ENCODE data around the gene NUDT9.
A peak's percentile ranks its signal among the peaks of the same experiment; 100 is the strongest.
"Not testable (repeated sequence)": the region's sequence is repeated elsewhere in the genome, so short reads cannot be mapped to it uniquely, and the experiment has no call there.

The NUDT9 gene, protein sequence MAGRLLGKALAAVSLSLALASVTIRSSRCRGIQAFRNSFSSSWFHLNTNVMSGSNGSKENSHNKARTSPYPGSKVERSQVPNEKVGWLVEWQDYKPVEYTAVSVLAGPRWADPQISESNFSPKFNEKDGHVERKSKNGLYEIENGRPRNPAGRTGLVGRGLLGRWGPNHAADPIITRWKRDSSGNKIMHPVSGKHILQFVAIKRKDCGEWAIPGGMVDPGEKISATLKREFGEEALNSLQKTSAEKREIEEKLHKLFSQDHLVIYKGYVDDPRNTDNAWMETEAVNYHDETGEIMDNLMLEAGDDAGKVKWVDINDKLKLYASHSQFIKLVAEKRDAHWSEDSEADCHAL

GRCh38 chr4:87422104-87423052, at the start of gene NUDT9:
Gene NUDT9, plus strand, starts transcription at chr4:87422573. Its CDS starts 333 bp downstream, at chr4:87422906.
- peak; percentile 37 for DNase-seq

GRCh38 chr4:87375719-87376291, 46.6 kb upstream of the NUDT9 start:
- DNase-seq: no peak

DNA sequence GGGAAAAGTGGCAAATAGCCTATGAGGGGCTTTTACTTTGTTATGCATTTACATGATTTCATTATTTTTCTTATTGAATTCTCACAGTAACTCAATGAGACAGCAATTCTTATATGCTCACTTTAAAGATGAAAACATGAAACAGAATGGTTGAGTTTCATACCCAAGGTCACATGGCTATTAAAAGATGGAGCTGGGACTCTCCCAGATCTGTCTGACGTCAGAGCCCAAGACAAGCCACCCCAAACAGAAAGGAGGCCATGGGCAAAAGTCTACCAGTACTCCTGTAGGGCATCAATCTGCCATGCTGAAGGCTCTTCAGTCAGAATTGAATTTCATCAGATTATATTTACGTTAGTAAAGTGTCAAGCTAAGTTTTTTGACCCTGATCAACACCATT, 44.6 kb upstream of the NUDT9 start:
- DNase-seq: no peak

DNA sequence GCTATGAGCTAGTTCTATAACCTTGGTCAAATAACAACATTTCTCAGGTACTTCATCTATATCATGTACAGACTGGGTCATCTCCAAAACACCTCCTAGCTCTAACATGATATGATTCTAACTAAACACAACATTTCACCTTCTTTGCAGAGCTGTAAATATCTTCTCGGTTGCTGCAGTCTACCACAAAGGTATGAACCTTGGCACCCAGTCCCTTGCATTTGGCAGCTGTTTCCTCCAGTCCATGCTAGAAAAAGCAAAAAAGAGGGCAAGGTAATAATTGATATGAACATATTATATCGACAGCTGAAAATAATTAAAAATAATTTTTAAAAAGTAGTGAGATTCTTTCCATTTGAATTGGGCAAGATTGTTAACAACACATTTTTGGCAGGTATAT, 40.3 kb upstream of the NUDT9 start:
- DNase-seq: no peak

DNA sequence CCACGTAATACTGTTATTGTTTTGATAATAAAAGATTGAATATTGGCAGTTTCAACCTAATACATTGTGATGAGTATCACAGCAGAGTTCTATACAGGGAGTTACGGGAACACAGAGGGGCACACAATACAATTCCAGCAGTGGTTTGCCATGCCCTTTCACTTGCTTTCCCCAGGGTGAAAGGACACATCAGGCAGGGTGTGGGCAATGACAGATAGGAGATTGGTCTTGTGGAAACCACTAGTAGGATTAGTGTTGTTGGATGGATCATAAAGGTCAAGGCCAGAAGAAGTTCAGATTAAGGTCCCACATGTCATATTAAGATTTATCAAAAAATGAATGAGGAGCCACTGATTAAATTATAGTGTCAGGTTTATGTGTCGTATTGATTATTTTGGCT, 39.4 kb upstream of the NUDT9 start:
- no peak for DNase-seq

DNA sequence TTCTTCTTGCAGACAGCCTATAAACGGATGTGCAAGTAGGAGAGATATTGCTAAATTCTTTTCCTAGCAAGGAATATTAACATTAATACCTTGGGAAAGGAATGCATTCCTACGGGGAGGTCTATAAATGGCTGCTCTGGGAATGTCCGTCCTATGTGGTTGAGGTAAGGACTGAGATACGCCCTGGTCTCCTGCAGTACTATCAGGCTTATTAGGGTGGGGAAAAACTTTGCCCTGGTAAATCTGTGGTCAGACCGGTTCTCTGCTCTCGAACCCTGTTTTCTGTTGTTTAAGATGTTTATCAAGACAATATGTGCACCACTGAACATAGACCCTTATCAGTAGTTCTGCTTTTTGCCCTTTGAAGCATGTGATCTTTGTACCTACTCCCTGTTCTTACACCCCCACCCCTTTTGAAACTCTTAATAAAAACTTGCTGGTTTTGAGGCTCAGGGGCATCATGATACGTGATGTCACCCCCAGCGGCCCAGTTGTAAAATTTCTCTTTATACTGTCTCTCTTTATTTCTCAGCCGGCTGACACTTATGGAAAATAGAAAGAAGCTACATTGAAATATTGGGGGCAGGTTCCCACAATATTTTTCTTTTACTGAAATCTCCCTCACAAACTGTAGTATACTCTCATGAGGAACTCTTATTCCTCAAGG, 37.8 kb upstream of the NUDT9 start:
- DNase-seq: not testable (repeated sequence)

GRCh38 chr4:87387237-87387636, 35.1 kb upstream of the NUDT9 start:
- no peak for DNase-seq

GRCh38 chr4:87388901-87389300, 33.5 kb upstream of the NUDT9 start:
- DNase-seq: no peak

GRCh38 chr4:87390055-87390454, 32.3 kb upstream of the NUDT9 start:
- not testable (repeated sequence) for DNase-seq

GRCh38 chr4:87390551-87390890, 31.9 kb upstream of the NUDT9 start:
- DNase-seq: no peak

GRCh38 chr4:87390891-87391575, 31.3 kb upstream of the NUDT9 start, which contains the start of gene HSD17B11:
Gene HSD17B11, minus strand, starts transcription at chr4:87391188. Its CDS starts 118 bp downstream, at chr4:87391070.
- DNase-seq: peak; percentile 26

- no peak for DNase-seq
Observed at GRCh38 chr4:87391576-87392054, 30.8 kb upstream of the NUDT9 start.

DNA sequence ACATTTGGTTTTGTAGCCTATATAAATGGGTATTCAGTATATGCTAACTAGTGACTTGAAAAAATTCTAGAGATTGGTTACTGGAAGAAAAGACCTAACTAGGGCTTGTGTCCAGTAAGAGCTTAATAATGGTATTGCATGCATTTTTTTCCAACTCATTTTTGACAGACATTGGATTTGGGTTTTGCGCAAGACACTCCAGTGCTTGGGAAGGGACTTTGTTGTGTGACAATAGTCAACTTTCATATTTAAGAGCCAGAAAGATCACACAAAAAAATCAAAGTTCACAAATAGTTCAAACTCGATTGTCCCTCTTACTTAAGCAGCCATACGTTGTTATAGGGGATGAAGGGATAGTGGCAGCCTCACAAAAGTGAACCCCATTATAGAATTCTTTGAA, 30.2 kb upstream of the NUDT9 start:
- DNase-seq: no peak

GRCh38 chr4:87395073-87395472, 27.3 kb upstream of the NUDT9 start:
- not testable (repeated sequence) for DNase-seq

GRCh38 chr4:87395851-87396250, 26.5 kb upstream of the NUDT9 start:
- DNase-seq: not testable (repeated sequence)

- no peak for DNase-seq
Observed at GRCh38 chr4:87399148-87399547, 23.2 kb upstream of the NUDT9 start.

DNA sequence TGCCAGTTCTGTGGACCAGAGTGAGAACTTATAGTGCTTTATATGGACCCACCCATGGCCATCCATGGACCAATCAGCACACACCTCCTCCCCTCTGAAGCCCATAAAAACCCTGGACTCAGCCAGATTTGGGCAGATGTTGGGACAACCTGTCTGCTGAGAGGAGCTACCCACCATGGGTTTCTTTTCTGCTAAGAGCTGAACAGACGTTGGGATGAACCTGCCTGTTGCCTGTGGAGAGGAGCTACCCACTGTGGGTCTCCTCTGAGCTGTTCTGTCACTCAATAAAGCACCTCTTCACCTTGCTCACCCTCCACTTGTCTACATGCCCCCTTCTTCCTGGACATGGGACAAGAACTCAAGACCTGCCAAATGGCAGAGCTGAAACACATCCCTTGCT, 22.4 kb upstream of the NUDT9 start:
- DNase-seq: no peak

- not testable (repeated sequence) for DNase-seq
Observed at GRCh38 chr4:87403732-87404131, 18.6 kb upstream of the NUDT9 start.

- no peak for DNase-seq
Observed at GRCh38 chr4:87405211-87405820, 17.1 kb upstream of the NUDT9 start.

GRCh38 chr4:87406462-87406861, 15.9 kb upstream of the NUDT9 start:
- DNase-seq: no peak

DNA sequence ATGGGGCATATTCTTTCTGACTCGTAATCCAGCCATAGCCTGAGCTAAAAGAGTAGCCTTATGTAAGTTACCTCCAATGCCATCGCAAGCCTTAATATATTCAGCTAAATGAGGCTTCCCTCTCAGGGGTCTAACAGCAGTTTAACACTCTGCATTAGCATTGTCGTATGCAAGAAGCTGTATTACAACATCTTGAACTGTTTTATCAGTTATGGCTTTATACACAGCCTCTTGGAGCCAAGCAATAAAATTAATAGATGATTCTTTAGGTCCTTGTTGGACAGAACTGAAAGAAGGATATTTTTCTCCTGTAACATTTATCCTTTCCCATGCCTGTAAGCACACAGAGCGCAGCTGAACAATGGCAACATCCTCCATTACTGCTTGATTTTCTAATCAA, 15.5 kb upstream of the NUDT9 start:
- DNase-seq: not testable (repeated sequence)

All from NCI-H524 treated with DMSO at 0.1 percent for 48 hours (cell line).